NCI-H128 (cell line): ENCODE data around the gene C9orf40.

Experiments used
- DNase-seq: peaks from one replicate; lab custom pipeline; 2025; ENCODE audit not compliant: unreplicated experiment; lab: John Stamatoyannopoulos, UW

Gene C9orf40, protein sequence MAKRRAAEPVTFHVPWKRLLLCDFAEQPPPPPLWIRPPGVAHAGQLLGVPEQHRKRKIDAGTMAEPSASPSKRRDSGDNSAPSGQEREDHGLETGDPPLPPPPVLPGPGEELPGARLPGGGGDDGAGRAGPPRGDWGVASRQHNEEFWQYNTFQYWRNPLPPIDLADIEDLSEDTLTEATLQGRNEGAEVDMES

DNA sequence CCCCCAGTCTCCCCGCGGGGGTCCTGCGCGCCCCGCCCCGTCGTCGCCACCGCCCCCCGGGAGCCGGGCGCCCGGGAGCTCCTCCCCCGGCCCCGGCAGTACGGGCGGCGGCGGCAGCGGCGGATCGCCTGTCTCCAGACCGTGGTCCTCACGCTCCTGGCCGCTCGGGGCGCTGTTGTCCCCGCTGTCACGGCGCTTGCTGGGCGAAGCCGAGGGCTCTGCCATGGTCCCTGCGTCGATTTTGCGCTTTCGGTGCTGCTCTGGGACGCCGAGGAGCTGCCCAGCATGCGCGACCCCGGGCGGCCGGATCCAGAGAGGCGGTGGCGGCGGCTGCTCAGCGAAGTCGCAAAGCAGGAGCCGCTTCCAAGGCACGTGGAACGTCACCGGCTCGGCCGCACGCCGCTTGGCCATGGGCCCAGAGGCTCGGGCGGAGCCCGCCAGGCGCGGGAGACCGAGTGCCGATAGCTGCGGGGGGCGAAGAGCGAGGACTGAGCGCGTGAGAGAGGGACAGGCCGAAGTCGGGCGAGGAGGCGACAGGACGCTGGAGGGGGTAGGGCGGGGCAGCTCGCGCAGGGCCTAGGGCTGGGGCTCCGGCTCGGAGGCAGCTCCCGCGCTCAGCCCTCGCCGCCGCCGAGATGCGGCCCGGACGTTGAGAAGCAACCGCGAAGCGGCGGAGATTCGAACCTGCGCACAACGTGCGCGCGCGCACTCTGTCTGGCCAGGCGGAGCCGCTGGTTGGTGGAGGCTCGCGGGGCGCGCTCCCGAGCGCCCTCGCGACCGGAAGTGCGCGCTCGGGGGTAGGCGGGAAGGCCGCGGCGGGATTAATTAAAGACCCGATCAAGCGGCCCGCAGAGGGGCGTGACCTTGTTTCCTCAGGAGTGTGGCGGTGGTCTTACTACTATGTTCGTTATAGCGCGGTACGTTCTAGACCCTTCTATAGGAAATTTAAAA lies at the start of gene C9orf40:
Gene C9orf40, minus strand, starts transcription at position 712 of the 951 bp plus-strand sequence. Its CDS starts 301 bp downstream, at position 411.
- peak; percentile 67 for DNase-seq

DNA sequence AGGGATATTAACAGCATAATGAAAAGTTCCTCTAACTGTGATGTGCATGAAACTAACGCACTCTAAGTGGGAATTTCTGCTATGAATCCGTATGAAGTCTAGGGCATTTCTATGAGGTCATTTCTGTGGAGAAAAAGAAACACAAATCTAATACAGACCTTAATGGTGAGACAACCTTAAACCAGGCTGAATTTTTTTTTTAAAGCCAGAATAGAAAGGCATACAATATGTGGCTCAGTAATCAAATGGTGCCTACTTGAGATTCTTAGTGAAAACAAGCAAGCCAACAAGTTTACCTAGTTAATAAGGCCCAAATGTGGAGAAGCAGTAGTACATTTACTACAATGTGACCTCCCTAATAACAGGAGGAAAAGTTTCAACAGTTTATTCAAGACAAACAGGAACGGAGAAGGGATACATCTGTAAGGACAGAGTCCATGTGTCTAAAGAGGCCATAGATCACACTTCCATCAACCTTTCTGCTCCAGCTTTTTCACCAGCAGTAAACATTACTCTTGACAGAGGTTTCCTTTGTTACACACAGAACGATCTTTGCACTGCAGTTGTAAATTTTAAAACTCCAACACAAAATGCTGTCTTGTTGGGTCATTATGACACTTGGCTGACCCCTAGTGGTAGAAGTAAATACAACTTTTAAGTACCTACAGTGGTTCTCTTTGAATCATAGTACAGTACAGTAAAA lies 49.2 kb upstream of the C9orf40 start:
- DNase-seq, result peak; percentile 55

DNA sequence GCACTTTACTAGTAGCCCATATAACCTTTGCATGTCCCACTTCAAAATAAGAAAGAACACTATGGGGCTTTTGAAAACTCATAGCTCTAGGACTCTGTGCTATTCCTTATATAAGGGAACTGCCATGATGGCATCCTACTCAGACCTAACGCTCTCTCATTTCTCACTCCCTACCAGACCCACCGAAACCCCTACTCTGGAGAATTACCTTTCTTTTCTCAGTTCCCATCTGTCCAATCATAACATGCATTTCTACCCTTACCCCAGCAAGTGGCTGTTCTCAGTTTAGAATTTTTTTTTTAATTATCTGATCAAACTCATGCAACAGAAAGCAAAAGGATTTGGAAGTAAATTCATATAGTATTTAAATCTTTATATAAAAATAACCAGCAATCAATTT lies 48.1 kb upstream of the C9orf40 start:
- no peak for DNase-seq

DNA sequence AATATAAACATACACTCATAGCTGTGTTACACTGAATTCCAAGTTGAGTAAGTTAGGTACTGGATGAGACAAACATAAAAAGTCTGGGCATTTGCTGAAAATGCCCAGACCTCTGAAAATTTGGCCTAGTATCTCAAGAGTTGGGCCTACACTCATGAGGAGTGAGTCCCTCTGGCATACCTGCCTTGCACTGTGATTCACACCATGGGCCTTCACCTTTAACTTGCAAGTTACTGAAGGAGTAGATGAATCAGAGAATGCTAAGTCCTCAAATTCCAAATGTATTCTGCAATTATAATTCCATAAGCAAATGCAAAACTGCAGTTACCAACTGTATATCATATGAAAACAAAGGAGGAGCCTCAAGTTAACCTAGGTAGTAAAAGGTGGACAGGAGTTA lies 32.3 kb upstream of the C9orf40 start:
- DNase-seq, result no peak

DNA sequence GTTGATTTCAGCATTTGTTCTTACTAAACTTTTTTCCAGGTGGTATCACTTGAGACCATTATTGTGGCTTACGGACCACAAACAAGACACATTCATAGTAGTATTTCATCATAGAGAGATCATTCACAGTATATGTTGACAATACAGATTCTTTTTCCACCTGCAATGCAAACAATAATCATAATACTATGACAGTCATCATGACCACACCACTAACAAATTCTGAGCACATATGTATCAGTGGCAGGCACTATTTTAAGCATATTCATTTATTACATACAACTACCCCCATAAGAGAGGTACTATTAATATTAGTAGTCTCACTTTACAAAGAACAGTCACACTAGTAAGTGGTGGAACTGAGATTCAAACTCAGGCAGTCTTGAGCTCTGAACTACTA lies 31.0 kb upstream of the C9orf40 start:
- DNase-seq, result no peak

DNA sequence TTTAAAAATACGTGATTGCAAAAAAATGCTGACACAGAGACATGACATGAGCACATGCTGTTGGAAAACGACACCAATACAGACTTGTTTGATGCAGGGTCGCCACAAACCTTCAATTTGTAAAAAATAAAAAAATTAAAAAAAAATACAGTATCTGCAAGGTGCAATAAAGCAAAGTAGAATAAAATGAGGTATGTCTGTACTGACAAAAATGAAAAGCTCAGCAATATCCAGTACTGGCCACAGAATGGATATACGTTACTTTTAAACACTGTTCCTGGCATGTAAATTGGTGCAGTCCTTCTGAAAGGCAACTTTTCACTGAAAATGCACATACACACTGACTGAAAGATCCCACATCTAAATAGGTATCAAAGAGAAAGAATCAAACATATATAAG lies 27.1 kb upstream of the C9orf40 start:
- DNase-seq, result no peak

DNA sequence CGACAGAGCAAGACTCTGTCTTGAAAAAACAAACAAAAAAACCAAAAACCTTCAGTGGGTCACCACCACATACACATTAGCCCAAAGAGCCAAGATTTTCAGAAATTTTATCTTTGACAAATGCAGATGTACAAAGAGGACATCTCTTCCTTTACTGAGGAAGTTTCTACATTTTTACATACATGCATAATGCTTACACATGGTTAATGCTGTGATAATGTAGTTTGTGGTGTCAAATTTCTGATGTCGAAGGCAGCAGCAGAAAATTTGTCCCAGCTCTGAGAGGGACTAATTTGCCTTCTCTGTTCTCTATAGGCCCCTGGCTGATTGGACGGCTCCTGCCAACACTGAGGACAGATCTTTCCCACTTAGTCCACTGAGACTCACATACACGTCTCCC lies 24.6 kb upstream of the C9orf40 start:
- no peak for DNase-seq

DNA sequence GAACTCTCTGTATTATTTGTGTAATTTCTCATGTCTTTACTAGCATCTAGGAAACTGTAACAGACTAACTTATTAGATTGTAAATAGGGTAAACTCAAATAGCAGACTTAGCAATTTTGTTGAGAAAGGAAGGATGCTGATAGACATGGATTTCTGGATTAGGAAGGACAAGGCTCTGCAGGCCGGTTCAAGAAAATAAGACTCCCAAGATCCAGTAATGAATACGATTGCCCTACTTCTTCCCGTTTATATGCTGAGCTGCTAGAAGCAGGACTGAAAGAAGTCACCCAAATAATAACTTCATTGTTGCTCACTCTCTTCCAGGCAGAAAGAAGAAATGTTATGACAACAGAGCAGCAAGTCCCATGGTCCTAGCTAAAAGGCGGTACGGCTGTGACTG lies 22.8 kb upstream of the C9orf40 start:
- no peak for DNase-seq

DNA sequence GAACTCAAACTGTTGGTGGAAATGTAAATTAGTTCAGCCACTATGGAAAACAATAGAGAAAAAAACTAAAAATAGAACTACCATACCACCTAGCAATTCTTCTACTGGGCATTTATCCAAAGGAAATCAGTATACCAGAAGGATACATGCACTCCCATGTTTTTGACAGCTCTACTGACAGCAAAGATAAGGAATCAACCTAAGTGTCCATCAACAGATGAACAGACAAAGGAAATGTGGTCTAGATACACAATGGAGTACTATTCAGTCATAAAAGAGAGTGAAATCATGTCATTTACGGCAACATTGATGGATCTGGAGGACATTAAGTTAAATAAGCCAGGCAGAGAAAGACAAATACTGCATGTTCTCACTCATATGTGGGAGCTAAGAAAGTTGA lies 21.8 kb upstream of the C9orf40 start:
- DNase-seq, result no peak

DNA sequence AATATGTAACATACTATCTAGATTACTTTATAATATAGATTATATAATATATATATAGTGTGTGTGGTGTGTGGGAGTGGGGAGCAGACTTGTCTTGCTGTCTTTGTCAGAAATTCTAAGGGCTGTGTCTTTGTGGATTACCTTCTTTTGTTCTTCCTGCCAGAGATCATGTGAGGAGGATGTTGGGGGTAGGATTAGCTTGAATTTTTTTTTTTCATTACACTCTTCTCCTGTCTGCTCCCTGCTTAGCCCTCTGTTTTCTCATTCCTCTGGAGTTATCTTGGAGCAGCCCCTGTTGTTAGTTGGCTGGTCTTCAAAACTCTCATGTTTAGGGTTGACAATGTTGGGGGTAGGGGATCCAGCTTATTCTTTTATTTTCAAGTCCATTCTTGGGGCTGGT lies 21.0 kb upstream of the C9orf40 start:
- DNase-seq, result no peak

DNA sequence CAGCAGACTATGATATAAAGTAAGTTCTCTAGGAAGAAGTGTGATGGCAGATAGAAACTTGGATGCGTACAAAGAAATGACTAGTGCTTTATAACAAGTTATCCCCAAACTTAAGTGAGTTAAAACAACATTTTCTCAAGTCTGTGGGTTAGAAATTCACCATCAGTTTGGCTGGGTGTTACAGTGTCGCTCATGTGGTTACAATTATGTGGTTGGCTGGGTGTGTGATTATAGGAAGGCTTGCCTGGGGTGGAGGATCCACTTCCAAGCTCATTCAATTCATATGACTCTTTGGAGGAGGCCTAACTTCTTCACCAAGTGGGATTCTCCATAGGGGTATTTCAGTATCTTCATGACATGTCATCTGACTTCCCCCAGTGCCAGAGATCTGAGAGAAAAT lies 10.3 kb upstream of the C9orf40 start:
- DNase-seq, result no peak

DNA sequence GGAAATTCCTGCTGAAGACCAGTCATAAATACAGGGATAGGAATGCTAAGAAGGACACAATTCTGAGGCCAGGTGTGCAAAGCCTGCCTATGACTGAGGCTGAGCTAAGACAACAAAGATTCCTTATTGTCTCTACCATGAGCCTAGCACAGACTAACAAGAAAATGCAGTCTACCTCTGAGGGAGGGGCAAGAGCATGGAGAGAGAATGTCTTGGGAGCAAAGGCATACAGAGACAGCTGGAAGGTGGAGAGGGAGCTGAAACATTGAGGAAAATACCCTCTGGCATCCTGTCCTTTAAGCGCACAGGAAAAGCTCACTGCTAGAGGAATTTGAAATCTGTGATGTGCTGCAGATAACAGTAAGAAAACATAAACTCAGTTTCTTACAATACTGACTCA lies 8.8 kb upstream of the C9orf40 start:
- DNase-seq, result no peak

DNA sequence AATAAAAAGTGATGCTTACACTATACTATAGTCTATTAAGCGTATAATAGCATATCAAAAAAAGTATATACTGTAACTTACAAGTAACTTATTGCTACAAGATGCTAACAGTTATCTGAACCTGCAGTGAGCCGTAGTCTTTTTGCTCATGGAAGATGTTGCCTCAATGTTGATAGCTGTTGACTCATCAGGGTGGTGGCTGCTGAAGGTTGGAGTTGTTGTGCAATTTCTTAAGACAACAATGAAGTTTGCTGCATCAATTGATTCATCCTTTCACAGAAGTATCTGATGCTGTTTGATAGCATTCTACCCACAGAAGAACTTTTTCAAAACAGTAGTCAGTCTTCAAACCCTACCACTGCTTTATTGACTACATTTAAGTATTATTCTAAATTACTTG lies 7.8 kb upstream of the C9orf40 start:
- DNase-seq, result no peak

DNA sequence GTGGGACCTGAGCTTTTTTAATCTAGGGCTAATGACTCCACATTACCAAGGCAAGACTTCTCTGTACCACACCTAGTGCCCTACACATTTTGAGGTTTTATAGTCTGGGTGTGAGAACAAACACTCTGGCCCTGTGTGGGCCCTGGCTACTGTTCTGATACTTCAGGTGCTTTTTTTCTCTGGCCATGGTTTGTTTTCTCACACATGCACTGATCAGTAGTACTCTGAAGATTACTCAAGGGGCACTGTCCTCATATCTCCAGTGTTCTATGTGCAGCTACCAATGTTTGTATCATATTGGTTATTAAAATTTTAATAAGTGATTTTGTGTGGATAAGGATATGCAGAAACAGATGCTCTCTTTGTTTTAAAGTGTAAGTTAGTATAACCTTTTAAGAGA lies 5.9 kb upstream of the C9orf40 start:
- no peak for DNase-seq

DNA sequence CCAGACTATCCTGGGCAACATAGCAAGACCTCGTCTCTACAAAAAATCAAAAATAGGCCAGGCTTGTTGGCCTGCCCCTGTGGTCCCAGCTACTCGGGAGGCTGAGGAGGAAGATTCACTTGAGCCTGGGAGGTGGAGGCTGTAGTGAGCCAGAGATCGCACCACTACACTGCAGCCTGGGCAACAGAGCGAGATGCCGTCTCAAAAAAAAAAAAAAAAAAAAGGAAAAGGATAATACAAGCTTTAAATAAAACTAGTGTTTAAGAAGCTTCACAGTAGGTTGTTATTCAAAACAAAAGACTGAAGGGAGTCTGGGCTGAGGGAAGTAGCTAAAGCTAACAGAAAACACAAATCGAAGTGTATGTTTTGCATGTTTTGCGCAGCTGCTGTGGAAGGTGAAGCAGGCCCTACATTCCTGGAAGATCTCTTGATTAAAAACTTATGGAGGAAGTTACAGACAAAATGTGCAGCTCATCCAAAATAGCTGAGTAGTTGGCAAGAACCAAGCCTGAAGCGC lies 581 bp upstream of the C9orf40 start:
- no peak for DNase-seq

DNA sequence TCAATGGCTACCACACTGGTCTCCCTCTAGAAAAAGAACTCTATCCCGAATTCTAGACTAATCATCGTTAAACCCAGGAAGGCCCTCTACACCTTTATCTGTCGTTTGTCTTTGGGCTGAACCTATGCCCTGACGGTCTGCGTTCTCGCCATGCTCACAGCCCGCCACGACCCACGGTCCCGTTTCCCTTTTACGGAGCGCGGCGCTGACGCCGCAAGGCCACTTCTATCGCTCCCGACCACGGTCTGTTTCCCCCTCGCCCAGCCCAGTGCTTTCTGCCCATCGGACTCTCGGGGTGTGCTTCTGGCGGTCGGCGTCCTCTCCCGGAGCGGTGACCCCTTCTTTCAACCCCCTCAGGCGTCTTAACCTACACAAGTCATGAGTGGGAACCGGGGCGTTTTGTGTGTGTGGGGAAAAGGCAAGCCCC lies 974 bp downstream of the C9orf40 start:
- no peak for DNase-seq

DNA sequence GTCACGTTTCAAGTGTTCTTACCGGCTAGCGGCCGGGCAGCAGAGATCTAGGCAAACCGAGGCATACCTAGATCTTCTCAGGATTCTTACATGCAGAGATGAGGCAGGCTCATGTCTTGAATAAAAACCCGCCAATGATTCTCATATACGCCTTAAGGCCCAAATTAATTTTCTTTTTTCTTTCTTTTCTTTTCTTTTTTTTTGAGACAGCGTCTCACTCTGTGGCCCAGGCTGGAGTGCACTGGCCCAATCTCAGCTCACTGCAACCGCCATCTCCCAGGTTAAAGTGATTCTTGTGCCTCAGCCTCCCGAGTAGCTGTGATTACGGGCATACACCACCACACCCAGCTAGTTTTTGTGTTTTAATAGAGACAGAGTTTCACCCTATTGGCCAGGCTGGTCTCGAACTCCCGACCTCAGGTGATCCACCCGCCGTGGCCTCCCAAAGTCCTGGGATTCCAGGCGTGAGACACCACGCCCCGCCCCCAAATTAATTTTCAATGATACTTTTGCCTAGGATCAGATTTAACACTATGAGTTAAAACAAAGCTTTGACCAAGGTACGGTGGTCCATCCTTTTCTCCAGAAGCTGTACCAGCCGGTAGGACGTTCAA lies 1.5 kb downstream of the C9orf40 start:
- no peak for DNase-seq

DNA sequence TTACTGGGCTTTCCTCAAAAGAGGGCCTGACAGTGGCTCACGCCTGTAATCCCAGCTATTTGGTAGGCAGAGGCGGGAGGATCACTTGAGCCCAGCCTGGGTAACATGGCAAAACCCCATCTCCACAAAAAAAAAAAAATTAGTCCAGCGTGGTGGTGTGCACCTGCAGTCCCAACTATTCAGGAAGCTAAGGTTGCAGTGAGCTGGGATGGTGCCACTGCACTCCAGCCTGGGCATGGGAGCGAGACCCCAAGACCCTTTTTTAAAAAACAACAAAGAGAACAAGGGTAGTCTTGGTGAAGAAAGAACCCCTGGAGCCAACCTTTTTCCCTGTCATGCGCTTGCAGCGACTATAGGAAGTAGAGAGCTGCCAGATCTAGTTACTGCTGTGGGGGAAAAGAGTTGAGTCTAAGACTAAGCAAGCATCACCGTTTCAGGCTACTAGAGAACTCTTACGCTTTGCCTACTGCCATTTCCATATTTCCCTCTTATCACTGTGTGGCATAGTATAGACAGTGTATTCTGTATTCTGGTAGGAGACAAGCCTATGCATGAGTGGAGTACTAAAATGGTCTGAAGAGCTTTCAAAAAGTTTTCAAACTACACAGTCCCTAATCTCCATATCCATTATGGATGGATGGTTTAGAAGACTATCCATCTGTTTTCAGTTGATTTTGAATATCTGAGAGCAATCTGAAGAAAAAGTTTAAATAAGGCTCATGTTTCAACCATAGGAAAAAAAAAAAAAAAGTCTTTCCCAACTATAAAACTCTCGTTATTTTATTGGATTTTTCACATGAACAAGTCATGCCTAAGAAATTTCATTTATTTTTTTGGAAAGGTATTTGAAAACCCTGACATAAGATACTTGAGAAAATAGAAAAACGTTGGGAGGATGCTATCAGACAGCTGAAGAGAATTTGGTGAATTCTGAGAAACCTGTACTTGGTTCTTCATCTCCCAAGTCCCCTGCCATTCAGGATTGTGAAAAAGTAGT lies 2.6 kb downstream of the C9orf40 start:
- no peak for DNase-seq

DNA sequence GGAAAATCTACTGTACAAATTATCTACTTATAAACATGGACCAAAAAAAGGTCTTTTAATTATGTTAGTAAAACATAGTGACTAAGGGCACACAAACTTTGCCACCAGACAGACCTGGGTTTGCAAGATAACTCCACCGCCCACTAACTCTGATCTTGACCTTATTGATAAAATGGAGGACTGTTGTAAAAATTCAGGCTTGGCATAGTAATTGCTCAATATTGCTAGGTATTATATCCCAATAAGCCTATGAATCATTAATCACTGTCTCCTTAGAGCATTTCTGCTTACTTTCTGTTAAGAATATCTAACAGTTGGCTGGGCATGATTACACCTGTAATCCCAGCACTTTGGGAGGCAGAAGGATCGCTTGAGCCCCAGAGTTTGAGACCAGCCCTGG lies 3.8 kb downstream of the C9orf40 start:
- no peak for DNase-seq

DNA sequence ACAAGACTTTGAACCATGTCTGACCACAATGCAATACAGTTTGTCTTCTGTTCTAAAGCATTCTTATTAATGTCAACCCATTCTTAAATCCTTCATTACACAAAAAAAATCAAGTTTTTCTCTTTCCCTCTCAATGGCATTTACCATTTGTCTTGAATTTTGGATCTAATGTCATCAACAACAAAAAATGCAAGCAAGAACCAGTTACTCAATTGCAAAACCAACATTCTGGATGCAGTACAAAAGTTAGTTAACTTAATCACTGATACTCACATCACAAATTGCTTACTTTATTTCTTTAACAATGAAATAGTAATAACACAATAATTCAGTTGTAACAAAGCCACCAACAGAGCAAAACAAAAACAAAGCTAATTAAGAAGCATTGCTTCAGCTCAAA lies 6.0 kb downstream of the C9orf40 start:
- DNase-seq, result no peak
